Measurements from ENCODE around the gene CCDC12.

CCDC12 gene

GRCh38 chr3:47007482-47008233 lies 31.1 kb upstream of the CCDC12 start:
- DNase-seq, result no peak

GRCh38 chr3:47007001-47007400 lies 30.5 kb upstream of the CCDC12 start:
- DNase-seq, result peak in 1 of 2 donors; percentile 9

- DNase-seq, result no peak
Measured at GRCh38 chr3:47006145-47006651, 29.7 kb upstream of the CCDC12 start.

- no peak for DNase-seq
Measured at GRCh38 chr3:47005212-47006144, 28.9 kb upstream of the CCDC12 start.

GRCh38 chr3:47004369-47005211 lies 28.0 kb upstream of the CCDC12 start:
- no peak for DNase-seq

- no peak for DNase-seq
Measured at GRCh38 chr3:47003461-47004368, 27.2 kb upstream of the CCDC12 start.

GRCh38 chr3:47003056-47003410 lies 26.5 kb upstream of the CCDC12 start:
- DNase-seq, result no peak

GRCh38 chr3:47002171-47003055 lies 25.9 kb upstream of the CCDC12 start:
- DNase-seq, result no peak

GRCh38 chr3:47001731-47002170 lies 25.2 kb upstream of the CCDC12 start:
- no peak for DNase-seq

GRCh38 chr3:47000922-47001730 lies 24.6 kb upstream of the CCDC12 start:
- DNase-seq, result no peak

GRCh38 chr3:47000198-47000815 lies 23.8 kb upstream of the CCDC12 start:
- no peak for DNase-seq

- DNase-seq, result no peak
Measured at GRCh38 chr3:46999516-47000197, 23.1 kb upstream of the CCDC12 start.

- DNase-seq, result no peak
Measured at GRCh38 chr3:46998852-46999515, 22.4 kb upstream of the CCDC12 start.

GRCh38 chr3:46998121-46998851 lies 21.7 kb upstream of the CCDC12 start:
- peak; percentile 74 to 77 for DNase-seq

GRCh38 chr3:46997453-46998091 lies 21.0 kb upstream of the CCDC12 start:
- DNase-seq, result no peak

- DNase-seq, result no peak
Measured at GRCh38 chr3:46996689-46997452, 20.3 kb upstream of the CCDC12 start.
